ENCODE results near the gene RAI1.

- TF ChIP-seq CTCF (IDR thresholded peaks at IDR 0.05) (no peak), EP300 (IDR thresholded peaks at IDR 0.05) (no peak), POLR2A (IDR thresholded peaks at IDR 0.05) (no peak)
Observed at GRCh38 chr17:17819111-17819510, 137.9 kb downstream of the RAI1 start.

All from ovary (tissue), 3 donors.